HCT116 (cell line): Measurements from ENCODE around the gene CDH4. TPM values are rescaled to one million over a fixed set of nuclear protein-coding genes. Genes with fewer than 3 reads are reported as not detected.

Source experiments
- ATAC-seq: fragments of 200-7000 bp; cut with Tn5 transposase; 2 replicates; pipeline ENCODE4 v1.9.1; 2020; ENCODE audit warnings: mild to moderate bottlenecking, moderate library complexity
- BruUV-seq: library from RNA; stranded (reverse); fragments of 400-500 nt; replicated peaks from 2 replicates; lab custom pipeline; 2021; lab: Mats Ljungman, UMichigan
- CTCF ChIA-PET: fragments of 300-600 bp; sonication (Branson Sonifier 250); formaldehyde crosslinking; loops from one replicate; lab custom pipeline; 2021; ENCODE audit warnings: antibody characterized with exemption; lab: Charles Lee
- POLR2A ChIA-PET: fragments of 300-600, 350-600 bp; sonication (Branson Sonifier 250); formaldehyde crosslinking; loops from one replicate; lab custom pipeline; 2021; ENCODE audit warnings: antibody characterized with exemption; lab: Charles Lee
- RAD21 ChIA-PET, 2 experiments: fragments of 300-600 bp; sonication (Branson Sonifier 250); formaldehyde crosslinking; loops; one replicate each; lab custom pipeline; 2023; ENCODE audit warnings: low total read pairs in 2 of 2; ENCODE audit not compliant: uncharacterized antibody in 2 of 2, unreplicated experiment in 2 of 2, low non-redundant PET in 1 of 2; lab: Charles Lee
- DNase-seq: peaks from one replicate; pipeline ENCODE4 v3.0.0-alpha.2; 2010; ENCODE audit warnings: low read depth, low spot score
- H2AFZ ChIP-seq: fragments of 200-600 bp; shearing (Covaris generic), sonication (generic); 2 replicates; pipeline ENCODE4 v1.6.1; 2017; ENCODE audit warnings: low read depth, mixed run types, mixed read lengths, antibody characterized with exemption, low read length; ENCODE audit not compliant: poor library complexity, severe bottlenecking
- H3K27ac ChIP-seq: 2 replicates; pipeline ENCODE4 v1.5.1; 2012; ENCODE audit warnings: low read depth, low read length
- H3K27me3 ChIP-seq: fragments of 200-600 bp; sonication (generic); 2 replicates; pipeline ENCODE4 v1.6.1; 2016; ENCODE audit warnings: mixed run types, low read length, mixed read lengths; ENCODE audit not compliant: insufficient read depth
- H3K36me3 ChIP-seq, 2 experiments: fragments of 200-500 bp in 1 of 2; fragments of 200-600 bp in 1 of 2; sonication (Bioruptor generic) in 1 of 2; sonication (generic) in 1 of 2; 2 replicates each; pipeline versions ENCODE4 v1.5.1 to v1.6.1; 2014 to 2016; ENCODE audit warnings: low read length in 2 of 2, inconsistent platforms in 1 of 2, mixed read lengths in 1 of 2, mixed run types in 1 of 2; ENCODE audit not compliant: insufficient read depth in 2 of 2, control insufficient read depth in 1 of 2
- H3K4me1 ChIP-seq, 2 experiments: fragments of 200-600 bp in 1 of 2; sonication (generic) in 1 of 2; 2 replicates each; pipeline versions ENCODE4 v1.5.1 to v1.6.1; 2012 to 2017; ENCODE audit warnings: low read length in 2 of 2, inconsistent platforms in 1 of 2, mild to moderate bottlenecking in 1 of 2, mixed read lengths in 1 of 2, mixed run types in 1 of 2, moderate library complexity in 1 of 2; ENCODE audit not compliant: insufficient read depth in 2 of 2, control insufficient read depth in 1 of 2
- H3K4me2 ChIP-seq: fragments of 200-600 bp; sonication (generic); 2 replicates; pipeline ENCODE4 v1.6.1; 2017; ENCODE audit warnings: mixed run types, low read length, mixed read lengths
- H3K4me3 ChIP-seq, 2 experiments: fragments of 200-600 bp in 1 of 2; sonication (generic) in 1 of 2; replicated peaks in 1 of 2; 2 replicates each; pipeline ENCODE4 v1.5.1; 2011 to 2016; ENCODE audit warnings: low read length in 2 of 2, control low read depth in 1 of 2, low read depth in 1 of 2, mild to moderate bottlenecking in 1 of 2, mixed read lengths in 1 of 2, mixed run types in 1 of 2
- H3K79me2 ChIP-seq: fragments of 200-600 bp; sonication (generic); 2 replicates; pipeline ENCODE4 v1.6.1; 2017; ENCODE audit warnings: mild to moderate bottlenecking, mixed run types, low read length, moderate library complexity, mixed read lengths; ENCODE audit not compliant: insufficient read depth
- H3K9ac ChIP-seq: fragments of 200-600 bp; sonication (generic); 2 replicates; pipeline ENCODE4 v1.6.1; 2016; ENCODE audit warnings: low read length, mixed read lengths
- H3K9me2 ChIP-seq: fragments of 200-600 bp; sonication (generic), shearing (Covaris generic); 2 replicates; pipeline ENCODE4 v1.6.1; 2017; ENCODE audit warnings: mixed run types, mild to moderate bottlenecking, moderate library complexity; ENCODE audit not compliant: insufficient read depth
- H3K9me3 ChIP-seq, 2 experiments: fragments of 200-500 bp in 1 of 2; fragments of 200-600 bp in 1 of 2; sonication (Bioruptor generic) in 1 of 2; sonication (generic) in 1 of 2; 2 replicates each; pipeline ENCODE4 v1.6.1; 2014 to 2017; ENCODE audit warnings: low read length in 2 of 2, mixed read lengths in 2 of 2, inconsistent platforms in 1 of 2, low read depth in 1 of 2, mild to moderate bottlenecking in 1 of 2, mixed run types in 1 of 2, moderate library complexity in 1 of 2; ENCODE audit not compliant: control insufficient read depth in 1 of 2, insufficient read depth in 1 of 2
- H4K20me1 ChIP-seq: fragments of 200-600 bp; sonication (generic), shearing (Covaris generic); 2 replicates; pipeline ENCODE4 v1.6.1; 2017; ENCODE audit warnings: mixed run types, mild to moderate bottlenecking, moderate library complexity; ENCODE audit not compliant: insufficient read depth
- CEBPB ChIP-seq: IDR thresholded peaks from 2 replicates; pipeline ENCODE4 v1.6.1; 2012; ENCODE audit warnings: low read depth
- EZH2 ChIP-seq: fragments of 200-600 bp; sonication (generic); IDR thresholded peaks from 2 replicates; pipeline ENCODE4 v1.6.1; 2017; ENCODE audit warnings: antibody characterized with exemption, mixed run types
- EZH2phosphoT487 ChIP-seq: fragments of 200-600 bp; IDR thresholded peaks from 2 replicates; pipeline ENCODE4 v1.6.1; 2018; ENCODE audit warnings: antibody characterized with exemption, borderline replicate concordance
- FOSL1 ChIP-seq: IDR thresholded peaks from 2 replicates; pipeline ENCODE4 v1.6.1; 2012; ENCODE audit warnings: low read depth
- POLR2AphosphoS5 ChIP-seq: IDR thresholded peaks from 2 replicates; pipeline ENCODE4 v1.6.1; 2011; ENCODE audit warnings: mild to moderate bottlenecking, low read depth, low read length, moderate library complexity
- RAD21 ChIP-seq: IDR thresholded peaks from 2 replicates; pipeline ENCODE4 v1.6.1; 2012; ENCODE audit warnings: low read depth, mild to moderate bottlenecking
- SP1 ChIP-seq: IDR thresholded peaks from 2 replicates; pipeline ENCODE4 v1.6.1; 2012; ENCODE audit warnings: low read depth
- SRF ChIP-seq: IDR thresholded peaks from 2 replicates; pipeline ENCODE4 v1.6.1; 2012; ENCODE audit warnings: low read depth
- TCF7L2 ChIP-seq: IDR thresholded peaks from 2 replicates; pipeline ENCODE4 v1.7.0; 2011; ENCODE audit warnings: borderline replicate concordance, inconsistent platforms; ENCODE audit not compliant: insufficient read depth, insufficient read length; ENCODE audit errors: extremely low read depth
- YY1 ChIP-seq: IDR thresholded peaks from 2 replicates; pipeline ENCODE4 v1.6.1; 2011; ENCODE audit warnings: low read length, low read depth, moderate library complexity, mild to moderate bottlenecking; ENCODE audit not compliant: insufficient replicate concordance; ENCODE audit errors: extremely low read depth
- intact Hi-C: fragments of 100-400 bp; cut with micrococcal nuclease; formaldehyde crosslinking; loops from 2 replicates; pipeline ENCODE4 v1.10.0; 2022
- total RNA-seq: library from RNA; stranded (reverse); gene quantifications from one replicate; pipeline ENCODE4 v1.2.1, GENCODE V29; 2021; ENCODE audit not compliant: unreplicated experiment
- TF ChIP-seq, protein P1 (sequence below): IDR thresholded peaks from 2 replicates; pipeline ENCODE4 v1.6.1; 2012
- TF ChIP-seq, protein P2 (sequence below): IDR thresholded peaks from 2 replicates; pipeline ENCODE4 v1.6.1; 2012

CDH4 gene
- total RNA-seq, 1 experiment from 2014 or later = not detected

DNA sequence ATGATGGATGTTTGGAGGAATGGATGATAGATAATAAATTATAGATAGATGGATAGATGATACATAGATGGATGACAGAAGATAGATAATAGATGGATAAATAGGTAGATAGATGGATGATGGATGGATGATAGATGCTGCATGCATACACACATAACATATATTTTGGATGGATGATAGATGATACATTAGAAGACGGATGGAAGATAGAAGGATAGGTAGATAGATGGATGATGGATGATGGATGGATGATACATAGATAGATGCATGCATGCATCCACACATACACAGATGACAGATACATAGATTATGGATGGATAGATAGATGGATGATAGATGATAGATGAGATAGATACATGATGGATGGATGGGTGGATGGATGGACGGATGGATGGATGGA lies 425.9 kb downstream of the CDH4 start:
- Histone ChIP-seq H3K36me3 (no peaks in the 10 kb centered on the region), H3K27me3 (peaks cover 45% of the 10 kb centered on the region), H2AFZ (no peak overlapping the region), H3K79me2 (no peaks in the 10 kb centered on the region), H3K4me2 (no peak overlapping the region), H4K20me1 (no peaks in the 10 kb centered on the region), H3K9me2 (no peaks in the 10 kb centered on the region), H3K4me3 (no peak overlapping the region), H3K4me1 (no peaks in the 10 kb centered on the region), H3K27ac (no peak overlapping the region), H3K9me3 (no peaks in the 10 kb centered on the region), H3K9ac (no peak overlapping the region)
- no peak for DNase-seq
- RAD21 ChIA-PET = no interaction called here
- no TSS peak for BruUV-seq
- CTCF ChIA-PET = no interaction called here
- no peak for ATAC-seq
- no peak for TF ChIP-seq SP1
- no peak for TF ChIP-seq EZH2phosphoT487
- TF ChIP-seq TCF7L2 = no peak
- TF ChIP-seq, protein P1, sequence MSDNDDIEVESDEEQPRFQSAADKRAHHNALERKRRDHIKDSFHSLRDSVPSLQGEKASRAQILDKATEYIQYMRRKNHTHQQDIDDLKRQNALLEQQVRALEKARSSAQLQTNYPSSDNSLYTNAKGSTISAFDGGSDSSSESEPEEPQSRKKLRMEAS = no peak
- TF ChIP-seq POLR2AphosphoS5 = no peak
- TF ChIP-seq FOSL1 = no peak
- TF ChIP-seq RAD21 = no peak
- TF ChIP-seq YY1 = no peak
- intact Hi-C loops = no loop called here
- POLR2A ChIA-PET = no interaction called here

DNA sequence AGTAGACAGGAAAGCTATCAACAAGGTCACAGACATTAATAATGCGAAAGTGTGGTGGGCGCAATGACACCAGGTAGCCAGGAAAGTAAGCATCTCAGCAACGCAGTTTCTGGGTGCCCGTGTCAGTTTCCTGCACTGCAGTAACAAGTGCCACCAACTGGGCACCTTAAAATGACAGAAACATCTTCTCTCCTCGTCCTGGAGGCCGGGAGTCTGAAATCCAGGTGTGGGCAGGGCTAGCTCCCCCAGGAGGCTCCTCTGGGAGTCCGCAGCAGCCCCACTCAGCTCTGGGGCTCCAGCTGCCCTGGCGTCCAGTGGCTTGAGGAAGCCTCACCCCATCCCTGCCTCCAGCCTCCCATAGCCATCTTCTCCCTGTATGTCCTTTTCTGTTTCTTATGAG lies 426.4 kb downstream of the CDH4 start:
- Histone ChIP-seq H3K79me2 (no peaks in the 10 kb centered on the region), H2AFZ (no peak overlapping the region), H3K27ac (no peak overlapping the region), H3K4me3 (no peak overlapping the region), H3K4me1 (no peaks in the 10 kb centered on the region), H3K36me3 (no peaks in the 10 kb centered on the region), H3K4me2 (no peak overlapping the region), H4K20me1 (no peaks in the 10 kb centered on the region), H3K9ac (no peak overlapping the region), H3K9me2 (no peaks in the 10 kb centered on the region), H3K27me3 (peaks cover 45% of the 10 kb centered on the region), H3K9me3 (no peaks in the 10 kb centered on the region)
- ATAC-seq (no peak), DNase-seq (no peak)
- ChIA-PET CTCF (no interaction called here), RAD21 (no interaction called here), POLR2A (no interaction called here)
- TF ChIP-seq SP1 (no peak), EZH2 (no peak), SRF (no peak), CEBPB (no peak), TCF7L2 (no peak), RAD21 (no peak)
- TF ChIP-seq, protein P1 = no peak
- TF ChIP-seq, protein P2, sequence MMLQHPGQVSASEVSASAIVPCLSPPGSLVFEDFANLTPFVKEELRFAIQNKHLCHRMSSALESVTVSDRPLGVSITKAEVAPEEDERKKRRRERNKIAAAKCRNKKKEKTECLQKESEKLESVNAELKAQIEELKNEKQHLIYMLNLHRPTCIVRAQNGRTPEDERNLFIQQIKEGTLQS = no peak
- intact Hi-C loops = no loop called here
- no TSS peak for BruUV-seq
